SK-N-SH (cell line): ENCODE results near the gene HNRNPUL1. TPM values are rescaled to one million over a fixed set of nuclear protein-coding genes. Genes with fewer than 3 reads are reported as not detected.

Experiments used
- CTCF ChIA-PET: fragments of 300-600, 350-600 bp; formaldehyde crosslinking; extraction: SDS; loops from one replicate; lab custom pipeline; 2021; lab: Yijun Ruan, JAX
- POLR2A ChIA-PET: fragments of 350-600 bp; sonication (Branson Sonifier 250); formaldehyde crosslinking; extraction: SDS; loops from one replicate; lab custom pipeline; 2020; ENCODE audit warnings: antibody characterized with exemption, inconsistent platforms; lab: Yijun Ruan, JAX
- DNase-seq: peaks from one replicate; pipeline ENCODE4 v3.0.0; 2012
- H2AFZ ChIP-seq: fragments of 200-600 bp; sonication (generic); 2 replicates; pipeline ENCODE4 v1.8.1; 2016; ENCODE audit warnings: antibody characterized with exemption, mild to moderate bottlenecking, low read depth
- H3F3A ChIP-seq: fragments of 200-600 bp; sonication (generic); replicated peaks from 2 replicates; pipeline ENCODE3; 2016; ENCODE audit warnings: antibody characterized with exemption, mild to moderate bottlenecking; ENCODE audit not compliant: insufficient read depth
- H3K27ac ChIP-seq, 2 experiments: fragments of 200-500 bp in 1 of 2; fragments of 200-600 bp in 1 of 2; sonication (Bioruptor generic) in 1 of 2; sonication (generic), shearing (Covaris generic) in 1 of 2; 2 replicates each; pipeline versions ENCODE4 v1.5.1 to v1.6.1; 2014 to 2016; ENCODE audit warnings: low read depth in 2 of 2, inconsistent platforms in 1 of 2, low read length in 1 of 2, mild to moderate bottlenecking in 1 of 2, mixed read lengths in 1 of 2
- H3K27me3 ChIP-seq: fragments of 200-600 bp; sonication (generic), shearing (Covaris generic); 2 replicates; pipeline ENCODE4 v1.6.1; 2016; ENCODE audit warnings: mixed run types; ENCODE audit not compliant: insufficient read depth
- H3K36me3 ChIP-seq, 2 experiments: fragments of 200-500 bp in 1 of 2; fragments of 200-600 bp in 1 of 2; sonication (Bioruptor generic) in 1 of 2; sonication (generic) in 1 of 2; replicated peaks in 1 of 2; 2 replicates each; pipeline versions ENCODE3 to v1.5.1; 2014 to 2016; ENCODE audit warnings: low read length in 1 of 2, mild to moderate bottlenecking in 1 of 2; ENCODE audit not compliant: insufficient read depth in 2 of 2, control insufficient read depth in 1 of 2
- H3K4me1 ChIP-seq, 2 experiments: fragments of 200-500 bp in 1 of 2; fragments of 200-600 bp in 1 of 2; sonication (Bioruptor generic) in 1 of 2; sonication (generic), shearing (Covaris generic) in 1 of 2; 2 replicates each; pipeline versions ENCODE4 v1.5.1 to v1.6.1; 2014 to 2016; ENCODE audit warnings: low read depth in 1 of 2, low read length in 1 of 2, mixed run types in 1 of 2; ENCODE audit not compliant: insufficient read depth in 2 of 2, control insufficient read depth in 1 of 2
- H3K4me2 ChIP-seq: fragments of 200-600 bp; sonication (generic), shearing (Covaris generic); 2 replicates; pipeline ENCODE4 v1.6.1; 2017; ENCODE audit warnings: mixed run types
- H3K4me3 ChIP-seq, 2 experiments: fragments of 200-500 bp in 1 of 2; fragments of 200-600 bp in 1 of 2; sonication (Bioruptor generic) in 1 of 2; sonication (generic), shearing (Covaris generic) in 1 of 2; 2 replicates each; pipeline versions ENCODE4 v1.5.1 to v1.8.1; 2014 to 2016; ENCODE audit warnings: low read depth in 2 of 2, inconsistent platforms in 1 of 2, low read length in 1 of 2, mild to moderate bottlenecking in 1 of 2, mixed read lengths in 1 of 2, moderate library complexity in 1 of 2
- H3K79me2 ChIP-seq: fragments of 200-600 bp; sonication (generic); 2 replicates; pipeline ENCODE4 v1.8.1; 2017; ENCODE audit warnings: mild to moderate bottlenecking; ENCODE audit not compliant: insufficient read depth
- H3K9ac ChIP-seq: fragments of 200-600 bp; sonication (generic); 2 replicates; pipeline ENCODE4 v1.6.1; 2017; ENCODE audit warnings: mixed run types
- H3K9me2 ChIP-seq: fragments of 200-600 bp; sonication (generic); 2 replicates; pipeline ENCODE4 v1.6.1; 2017; ENCODE audit warnings: mixed run types
- H3K9me3 ChIP-seq: fragments of 200-600 bp; sonication (generic); 2 replicates; pipeline ENCODE4 v1.6.1; 2017; ENCODE audit warnings: mixed run types, mild to moderate bottlenecking, moderate library complexity
- H4K20me1 ChIP-seq: fragments of 200-600 bp; sonication (generic); 2 replicates; pipeline ENCODE4 v1.6.1; 2017; ENCODE audit warnings: mild to moderate bottlenecking, mixed run types; ENCODE audit not compliant: insufficient read depth
- EP300 ChIP-seq, 2 experiments: IDR thresholded peaks; 2 replicates each; pipeline versions ENCODE4 v1.4.0 to v1.6.1; 2012; ENCODE audit warnings: borderline replicate concordance in 1 of 2, low read depth in 1 of 2, low read length in 1 of 2
- EZH2phosphoT487 ChIP-seq: fragments of 200-600 bp; sonication (generic); IDR thresholded peaks from 2 replicates; pipeline ENCODE4 v1.6.1; 2017; ENCODE audit warnings: low read depth, mixed run types, mild to moderate bottlenecking, antibody characterized with exemption, moderate library complexity, borderline replicate concordance
- FOXM1 ChIP-seq: IDR thresholded peaks from 2 replicates; pipeline ENCODE4 v1.4.0; 2012; ENCODE audit warnings: low read depth, mild to moderate bottlenecking
- JUND ChIP-seq: IDR thresholded peaks from 2 replicates; pipeline ENCODE4 v1.4.0; 2012
- MAX ChIP-seq: IDR thresholded peaks from 2 replicates; pipeline ENCODE4 v1.4.0; 2012; ENCODE audit warnings: low read depth
- MXI1 ChIP-seq: IDR thresholded peaks from 2 replicates; pipeline ENCODE4 v1.6.1; 2012; ENCODE audit warnings: mild to moderate bottlenecking, low read depth, low read length, improper control_type of control experiment
- NFIC ChIP-seq: IDR thresholded peaks from 2 replicates; pipeline ENCODE4 v1.4.0; 2012; ENCODE audit warnings: borderline replicate concordance
- POLR2AphosphoS5 ChIP-seq: IDR thresholded peaks from 2 replicates; pipeline ENCODE4 v1.6.1; 2012; ENCODE audit warnings: low read depth, low read length
- RAD21 ChIP-seq: IDR thresholded peaks from 2 replicates; pipeline ENCODE4 v1.6.1; 2012; ENCODE audit warnings: mild to moderate bottlenecking, low read length
- RCOR1 ChIP-seq: fragments of 150-350 bp; IDR thresholded peaks from 2 replicates; pipeline ENCODE4 v1.6.1; 2017; ENCODE audit warnings: antibody characterized with exemption, low read length
- REST ChIP-seq: IDR thresholded peaks from 2 replicates; pipeline ENCODE4 v1.6.1; 2012; ENCODE audit warnings: mild to moderate bottlenecking, low read depth, low read length, moderate library complexity
- RFX5 ChIP-seq: IDR thresholded peaks from 2 replicates; pipeline ENCODE4 v1.6.1; 2012; ENCODE audit warnings: mild to moderate bottlenecking, improper control_type of control experiment, low read length
- RXRA ChIP-seq: IDR thresholded peaks from 2 replicates; pipeline ENCODE4 v1.4.0; 2012; ENCODE audit warnings: low read depth, mild to moderate bottlenecking, borderline replicate concordance
- SIN3A ChIP-seq: IDR thresholded peaks from 2 replicates; pipeline ENCODE4 v1.6.1; 2012; ENCODE audit warnings: low read depth, mild to moderate bottlenecking, low read length, moderate library complexity, borderline replicate concordance
- TCF12 ChIP-seq: IDR thresholded peaks from 2 replicates; pipeline ENCODE4 v1.4.0; 2012
- YY1 ChIP-seq: IDR thresholded peaks from 2 replicates; pipeline ENCODE4 v1.4.0; 2012; ENCODE audit warnings: low read depth, mild to moderate bottlenecking
- WGBS: methylation state at CpG from one replicate; pipeline ENCODE4 v1.1.6; 2017; ENCODE audit warnings: low lambda C conversion rate; 5-methylcytosine and 5-hydroxymethylcytosine counted together
- polyA plus RNA-seq, 3 experiments: library from polyadenylated mRNA; depleted of rRNA; stranded (reverse); fragments of >200 nt; gene quantifications; 2 replicates each; pipeline ENCODE4 v1.2.3, GENCODE V29; 2012
- TF ChIP-seq, protein P1 (sequence below): IDR thresholded peaks from 2 replicates; pipeline ENCODE4; 2012
- TF ChIP-seq, protein P2 (sequence below): IDR thresholded peaks from 2 replicates; pipeline ENCODE4 v1.4.0; 2012; ENCODE audit warnings: low read depth, borderline replicate concordance
- TF ChIP-seq, protein P3 (sequence below): fragments of 150-350 bp; IDR thresholded peaks from 2 replicates; pipeline ENCODE4 v1.6.1; 2017; ENCODE audit warnings: antibody characterized with exemption, low read length, low read depth, borderline replicate concordance

HNRNPUL1 gene
- polyA plus RNA-seq, 1 of the 3 experiments (the other 2 are of a cell fraction), result 41.5 TPM

DNA sequence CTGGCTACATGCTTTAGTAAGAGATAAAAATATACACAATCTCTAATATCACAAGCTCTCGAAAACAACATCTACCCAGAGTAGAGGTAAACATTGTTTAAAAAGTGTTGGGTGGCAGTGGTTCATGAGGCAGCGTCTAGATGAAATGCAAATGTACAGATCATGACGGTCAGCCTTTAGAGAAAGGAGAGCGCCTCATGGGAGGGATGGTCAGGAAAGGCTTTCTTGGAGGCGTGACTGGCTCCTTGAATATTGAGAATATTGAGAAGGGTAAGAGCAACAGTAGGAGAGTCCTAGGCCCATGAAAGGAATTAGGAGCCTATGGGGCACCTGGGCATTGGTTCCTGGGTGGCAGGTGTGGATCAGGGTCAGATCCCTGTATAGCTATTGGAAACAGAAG, 10.6 kb downstream of the HNRNPUL1 start:
- H2AFZ ChIP-seq, result no peak overlapping the region
- 0 out of 2 replicates have a peak, but pooled peaks cover 6% of the 10 kb centered on the region for H4K20me1 ChIP-seq
- H3K4me3 ChIP-seq, result no peak overlapping the region
- no peaks in the 10 kb centered on the region for H3K27me3 ChIP-seq
- ChIA-PET CTCF (no interaction called here), POLR2A (no interaction called here)
- H3F3A ChIP-seq, result peaks cover 5% of the 10 kb centered on the region
- no peak for DNase-seq
- H3K9me3 ChIP-seq, result no peaks in the 10 kb centered on the region
- H3K36me3 ChIP-seq, result peaks cover 81 to 95% of the 10 kb centered on the region in 2 experiments
- H3K9ac ChIP-seq, result no peak overlapping the region
- no peaks in the 10 kb centered on the region for H3K9me2 ChIP-seq
- no peak overlapping the region for H3K27ac ChIP-seq
- no peaks in the 10 kb centered on the region for H3K4me1 ChIP-seq
- H3K79me2 ChIP-seq, result peaks cover 14% of the 10 kb centered on the region
- no peak overlapping the region for H3K4me2 ChIP-seq
- WGBS, result 94% methylated on average over 5 of the region's 5 CpGs
- TF ChIP-seq EZH2phosphoT487 (no peak), RAD21 (no peak), TCF12 (no peak), NFIC (no peak), RCOR1 (no peak), POLR2AphosphoS5 (no peak), MAX (no peak), REST (no peak), JUND (no peak), YY1 (no peak), FOXM1 (no peak), SIN3A (no peak), EP300 (IDR thresholded peaks at IDR 0.05; ENCODE audit: borderline replicate concordance in 1 of 2, low read depth in 1 of 2, low read length in 1 of 2) (no peak), MXI1 (no peak), RFX5 (no peak), RXRA (no peak)
- TF ChIP-seq, protein P1, sequence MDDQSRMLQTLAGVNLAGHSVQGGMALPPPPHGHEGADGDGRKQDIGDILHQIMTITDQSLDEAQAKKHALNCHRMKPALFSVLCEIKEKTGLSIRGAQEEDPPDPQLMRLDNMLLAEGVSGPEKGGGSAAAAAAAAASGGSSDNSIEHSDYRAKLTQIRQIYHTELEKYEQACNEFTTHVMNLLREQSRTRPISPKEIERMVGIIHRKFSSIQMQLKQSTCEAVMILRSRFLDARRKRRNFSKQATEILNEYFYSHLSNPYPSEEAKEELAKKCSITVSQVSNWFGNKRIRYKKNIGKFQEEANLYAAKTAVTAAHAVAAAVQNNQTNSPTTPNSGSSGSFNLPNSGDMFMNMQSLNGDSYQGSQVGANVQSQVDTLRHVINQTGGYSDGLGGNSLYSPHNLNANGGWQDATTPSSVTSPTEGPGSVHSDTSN, result no peak
- TF ChIP-seq, protein P2, sequence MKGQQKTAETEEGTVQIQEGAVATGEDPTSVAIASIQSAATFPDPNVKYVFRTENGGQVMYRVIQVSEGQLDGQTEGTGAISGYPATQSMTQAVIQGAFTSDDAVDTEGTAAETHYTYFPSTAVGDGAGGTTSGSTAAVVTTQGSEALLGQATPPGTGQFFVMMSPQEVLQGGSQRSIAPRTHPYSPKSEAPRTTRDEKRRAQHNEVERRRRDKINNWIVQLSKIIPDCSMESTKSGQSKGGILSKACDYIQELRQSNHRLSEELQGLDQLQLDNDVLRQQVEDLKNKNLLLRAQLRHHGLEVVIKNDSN, result no peak
- TF ChIP-seq, protein P3, sequence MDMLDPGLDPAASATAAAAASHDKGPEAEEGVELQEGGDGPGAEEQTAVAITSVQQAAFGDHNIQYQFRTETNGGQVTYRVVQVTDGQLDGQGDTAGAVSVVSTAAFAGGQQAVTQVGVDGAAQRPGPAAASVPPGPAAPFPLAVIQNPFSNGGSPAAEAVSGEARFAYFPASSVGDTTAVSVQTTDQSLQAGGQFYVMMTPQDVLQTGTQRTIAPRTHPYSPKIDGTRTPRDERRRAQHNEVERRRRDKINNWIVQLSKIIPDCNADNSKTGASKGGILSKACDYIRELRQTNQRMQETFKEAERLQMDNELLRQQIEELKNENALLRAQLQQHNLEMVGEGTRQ, result no peak
- TF ChIP-seq, all 33 proteins: peak for 0
